Mesenteric fat pad (tissue), 1 donor: Measurements from ENCODE around the gene MGAT3. TPM values are rescaled to one million over a fixed set of nuclear protein-coding genes. Genes with fewer than 3 reads are reported as not detected.

Experiments used
- DNase-seq: peaks from one replicate; pipeline ENCODE4 v3.0.0-alpha.2; 2020; ENCODE audit warnings: low spot score
- total RNA-seq: library from RNA; stranded (reverse); fragmentation: NEBNext Ultra II Directional; extraction: Animal tissue kit (Norgen Biotek cat#: 25700); gene quantifications from one replicate; pipeline ENCODE4 v1.2.1, GENCODE V29; 2021
- donor health status: DM: yes; HTN: yes; CAD: no.

Gene MGAT3
- total RNA-seq, 1 donor from 2014 or later: 43.8 TPM

- DNase-seq: no peak
Measured at GRCh38 chr22:39449708-39450107, 7.1 kb upstream of the MGAT3 start.

- DNase-seq: no peak
Measured at GRCh38 chr22:39450258-39450955, 6.4 kb upstream of the MGAT3 start.

GRCh38 chr22:39452740-39453040 is 4.1 kb upstream of the MGAT3 start:
- no peak for DNase-seq

GRCh38 chr22:39453765-39454378 is 2.9 kb upstream of the MGAT3 start:
- DNase-seq: no peak

- no peak for DNase-seq
Measured at GRCh38 chr22:39454385-39454871, 2.4 kb upstream of the MGAT3 start.

- no peak for DNase-seq
Measured at GRCh38 chr22:39457198-39457555, 365 bp downstream of the MGAT3 start.

- DNase-seq: no peak
Measured at GRCh38 chr22:39457556-39458443, 988 bp downstream of the MGAT3 start.

- DNase-seq: no peak
Measured at GRCh38 chr22:39458444-39459083, 1.8 kb downstream of the MGAT3 start.

GRCh38 chr22:39459681-39460080 is 2.9 kb downstream of the MGAT3 start:
- DNase-seq: no peak

- no peak for DNase-seq
Measured at GRCh38 chr22:39462443-39463221, 5.8 kb downstream of the MGAT3 start.

- no peak for DNase-seq
Measured at GRCh38 chr22:39463277-39463676, 6.5 kb downstream of the MGAT3 start.

- DNase-seq: no peak
Measured at GRCh38 chr22:39463931-39464390, 7.1 kb downstream of the MGAT3 start.

GRCh38 chr22:39466228-39467006 is 9.6 kb downstream of the MGAT3 start:
- no peak for DNase-seq

- no peak for DNase-seq
Measured at GRCh38 chr22:39467390-39467895, 10.6 kb downstream of the MGAT3 start.

- DNase-seq: no peak
Measured at GRCh38 chr22:39468487-39469325, 11.9 kb downstream of the MGAT3 start.

- DNase-seq: no peak
Measured at GRCh38 chr22:39469326-39469680, 12.5 kb downstream of the MGAT3 start.

- no peak for DNase-seq
Measured at GRCh38 chr22:39469681-39470450, 13.1 kb downstream of the MGAT3 start.
